Panc1 (cell line): Measurements from ENCODE around the gene TRABD2A. TPM values are rescaled to one million over a fixed set of nuclear protein-coding genes. Genes with fewer than 3 reads are reported as not detected.
"Not testable (repeated sequence)": the region's sequence is repeated elsewhere in the genome, so short reads cannot be mapped to it uniquely, and the experiment has no call there.

Experiments
- ATAC-seq: fragments of 200-7000 bp; cut with Tn5 transposase; 2 replicates; pipeline ENCODE4 v1.9.1; 2020; ENCODE audit warnings: mild to moderate bottlenecking, moderate library complexity
- BruUV-seq: library from RNA; stranded (reverse); fragments of 400-500 nt; replicated peaks from 2 replicates; lab custom pipeline; 2021; lab: Mats Ljungman, UMichigan
- CTCF ChIA-PET: fragments of 300-600 bp; sonication (Branson Sonifier 250); formaldehyde crosslinking; loops from one replicate; lab custom pipeline; 2022; ENCODE audit warnings: antibody characterized with exemption; lab: Charles Lee
- POLR2A ChIA-PET: fragments of 300-600 bp; sonication (Branson Sonifier 250); formaldehyde crosslinking; loops from one replicate; lab custom pipeline; 2022; ENCODE audit warnings: antibody characterized with exemption; lab: Charles Lee
- DNase-seq: peaks from one replicate; pipeline ENCODE4 v3.0.0-alpha.2; 2010; ENCODE audit warnings: low read depth, low spot score
- H3K27ac ChIP-seq: 2 replicates; pipeline ENCODE4 v1.5.1; 2011; ENCODE audit warnings: mild to moderate bottlenecking, low read length, inconsistent platforms
- H3K27me3 ChIP-seq: fragments of 200-500 bp; sonication (Bioruptor generic); 2 replicates; pipeline ENCODE4 v1.6.0; 2014; ENCODE audit warnings: low read length, inconsistent platforms; ENCODE audit not compliant: control insufficient read depth, insufficient read depth
- H3K36me3 ChIP-seq: fragments of 200-500 bp; sonication (Bioruptor generic); 2 replicates; pipeline ENCODE4 v1.5.1; 2014; ENCODE audit warnings: inconsistent platforms, mild to moderate bottlenecking, low read length, moderate library complexity; ENCODE audit not compliant: control insufficient read depth, insufficient read depth
- H3K4me1 ChIP-seq: 2 replicates; pipeline ENCODE4 v1.5.1; 2011; ENCODE audit warnings: inconsistent platforms, mild to moderate bottlenecking, low read length, moderate library complexity; ENCODE audit not compliant: control insufficient read depth, insufficient read depth
- H3K4me3 ChIP-seq, 2 experiments: 2 replicates each; pipeline ENCODE4 v1.5.1; 2011 to 2012; ENCODE audit warnings: low read depth in 2 of 2, low read length in 2 of 2, mild to moderate bottlenecking in 2 of 2, inconsistent platforms in 1 of 2, moderate library complexity in 1 of 2
- H3K9me3 ChIP-seq: fragments of 200-500 bp; sonication (Bioruptor generic); 2 replicates; pipeline ENCODE4 v1.5.1; 2014; ENCODE audit warnings: low read depth, mild to moderate bottlenecking, inconsistent platforms, low read length, moderate library complexity; ENCODE audit not compliant: control insufficient read depth, insufficient read depth
- CTCF ChIP-seq: fragments of 450-650 bp; IDR thresholded peaks from 2 replicates; pipeline ENCODE4 v1.5.1; 2017; ENCODE audit warnings: mild to moderate bottlenecking
- POLR2AphosphoS5 ChIP-seq: IDR thresholded peaks from 2 replicates; pipeline ENCODE4 v1.6.1; 2012; ENCODE audit warnings: mild to moderate bottlenecking, low read depth, low read length, moderate library complexity
- REST ChIP-seq, 2 experiments: IDR thresholded peaks; 2 replicates each; pipeline ENCODE4 v1.6.1; 2011 to 2012; ENCODE audit warnings: low read depth in 2 of 2, control low read depth in 1 of 2, low read length in 1 of 2, mild to moderate bottlenecking in 1 of 2, moderate library complexity in 1 of 2; ENCODE audit not compliant: insufficient read depth in 1 of 2
- SIN3A ChIP-seq: IDR thresholded peaks from 2 replicates; pipeline ENCODE4 v1.6.1; 2012; ENCODE audit warnings: low read depth, mild to moderate bottlenecking, low read length, moderate library complexity, borderline replicate concordance; ENCODE audit not compliant: insufficient read depth
- TCF7L2 ChIP-seq: IDR thresholded peaks from 2 replicates; pipeline ENCODE4 v1.6.1; 2011; ENCODE audit warnings: mild to moderate bottlenecking, low read depth, low read length, inconsistent platforms
- in situ Hi-C: cut with HindIII; loops from 2 replicates; pipeline ENCODE4 v1.10.0; 2016; ENCODE audit warnings: low sequenced_read_pairs, low pct_unique_long_range_greater_than_20kb
- intact Hi-C: fragments of 100-400 bp; cut with micrococcal nuclease; formaldehyde crosslinking; loops from one replicate; pipeline ENCODE4 v1.10.0; 2022; ENCODE audit not compliant: unreplicated experiment
- total RNA-seq: library from RNA; stranded (reverse); gene quantifications from one replicate; pipeline ENCODE4 v1.2.1, GENCODE V29; 2021; ENCODE audit not compliant: unreplicated experiment

TRABD2A gene
- total RNA-seq, 1 experiment from 2014 or later, result 1.7 TPM

- ChIA-PET POLR2A (interaction anchor here (0.7 kb wide), 1 partner anchor 79 kb away, joined by 3 read pairs; no protein-coding TSS in a partner anchor), CTCF (interaction anchor here (0.5 kb wide), 1 partner anchor 101 kb away, joined by 5 read pairs; no protein-coding TSS in a partner anchor)
- H3K4me1 ChIP-seq, in situ Hi-C loops, H3K4me3 ChIP-seq, H3K36me3 ChIP-seq, intact Hi-C loops, DNase-seq, ATAC-seq, BruUV-seq, H3K27ac ChIP-seq, H3K9me3 ChIP-seq: not testable (repeated sequence)
- H3K27me3 ChIP-seq, result peaks cover 15% of the 10 kb centered on the region; the same call in 1 of the 2 replicates
These were observed 5.3 kb downstream of the TRABD2A start for GRCh38 chr2:84875619-84876018.

DNA sequence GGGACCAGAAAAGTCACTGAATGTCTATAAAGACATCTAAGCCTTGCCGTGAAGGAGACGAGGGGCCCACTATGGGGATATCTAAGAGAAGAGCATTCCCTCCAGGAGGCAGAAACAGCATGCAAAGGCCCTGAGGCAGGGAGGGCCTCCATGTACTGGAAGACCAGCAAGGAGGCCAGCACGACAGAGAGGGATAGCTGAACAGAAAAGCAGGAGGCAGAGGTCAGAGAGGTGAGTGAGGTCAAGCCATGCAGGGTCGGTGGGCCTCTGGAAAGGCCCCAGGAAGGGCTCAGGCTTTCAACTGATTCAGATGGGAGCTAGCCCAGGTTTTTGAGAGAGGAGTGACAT, 5.7 kb downstream of the TRABD2A start:
- no peak for ATAC-seq

More for the DNA sequence above, 5.7 kb downstream of the TRABD2A start:
- no TSS peak for BruUV-seq
- TF ChIP-seq POLR2AphosphoS5 (no peak), SIN3A (no peak), TCF7L2 (no peak), CTCF (no peak), REST (IDR thresholded peaks at IDR 0.05; ENCODE audit: insufficient read depth in 1 of 2, low read depth in 2 of 2, low read length in 1 of 2) (no peak)
- POLR2A ChIA-PET, result interaction anchor here (0.7 kb wide), 1 partner anchor 79 kb away, joined by 3 read pairs; no protein-coding TSS in a partner anchor
- Histone ChIP-seq H3K9me3 (no peaks in the 10 kb centered on the region), H3K4me3 (no peak overlapping the region), H3K36me3 (no peaks in the 10 kb centered on the region), H3K27me3 (peaks cover 12% of the 10 kb centered on the region; the same call in 1 of the 2 replicates), H3K4me1 (peaks cover 2% of the 10 kb centered on the region; the same call in 1 of the 2 replicates), H3K27ac (no peak overlapping the region)
- in situ Hi-C loops (no loop called here), intact Hi-C loops (no loop called here)
- CTCF ChIA-PET, result interaction anchor here (0.5 kb wide), 1 partner anchor 101 kb away, joined by 5 read pairs; no protein-coding TSS in a partner anchor
- DNase-seq, result no peak
